ENCODE data around the gene MED25. TPM values are rescaled to one million over a fixed set of nuclear protein-coding genes. Genes with fewer than 3 reads are reported as not detected.

Gene MED25
- total RNA-seq, 2 experiments from 2014 or later: 35.7 to 38.7 TPM

GRCh38 chr19:49837425-49837824 is 19.3 kb downstream of the MED25 start:
- Mint-ChIP-seq H3K27me3 (no peaks in the 10 kb centered on the region), H3K27ac (no peak overlapping the region), H3K9me3 (no peaks in the 10 kb centered on the region), H3K4me1 (ENCODE audit: low read depth) (no peaks in the 10 kb centered on the region), H3K4me3 (no peak overlapping the region), H3K36me3 (ENCODE audit: low read depth) (peaks cover 10% of the 10 kb centered on the region)
- POLR2A ChIA-PET: no interaction called here
- no peak for ATAC-seq
- intact Hi-C loops (cut with micrococcal nuclease): no loop called here
- CTCF ChIA-PET: no interaction called here
- DNase-seq: no peak
- TF ChIP-seq CTCF (IDR thresholded peaks at IDR 0.05): no peak

GRCh38 chr19:49838885-49839588 is 20.9 kb downstream of the MED25 start:
- H3K4me3 Mint-ChIP-seq: no peak overlapping the region
- H3K4me1 Mint-ChIP-seq (ENCODE audit: low read depth): no peaks in the 10 kb centered on the region
- no peaks in the 10 kb centered on the region for H3K9me3 Mint-ChIP-seq
- H3K36me3 Mint-ChIP-seq (ENCODE audit: low read depth): peaks cover 8% of the 10 kb centered on the region
- ATAC-seq (no peak), DNase-seq (no peak)
- CTCF ChIA-PET: interaction anchor here (0.6 kb wide), 1 partner anchor 9 kb away, joined by 3 read pairs; no protein-coding TSS in a partner anchor
- TF ChIP-seq CTCF (IDR thresholded peaks at IDR 0.05): no peak
- POLR2A ChIA-PET: no interaction called here
- no peaks in the 10 kb centered on the region for H3K27me3 Mint-ChIP-seq
- no peak overlapping the region for H3K27ac Mint-ChIP-seq
- intact Hi-C loops (cut with micrococcal nuclease): no loop called here

- no peaks in the 10 kb centered on the region for H3K9me3 Mint-ChIP-seq
- DNase-seq (no peak), ATAC-seq (no peak)
- no peak overlapping the region for H3K4me3 Mint-ChIP-seq
- no peak for TF ChIP-seq CTCF (IDR thresholded peaks at IDR 0.05)
- no peaks in the 10 kb centered on the region for H3K4me1 Mint-ChIP-seq (ENCODE audit: low read depth)
- ChIA-PET CTCF (no interaction called here), POLR2A (no interaction called here)
- peaks cover 8% of the 10 kb centered on the region for H3K36me3 Mint-ChIP-seq (ENCODE audit: low read depth)
- H3K27ac Mint-ChIP-seq: no peak overlapping the region
- no peaks in the 10 kb centered on the region for H3K27me3 Mint-ChIP-seq
- intact Hi-C loops (cut with micrococcal nuclease): no loop called here
Measured at GRCh38 chr19:49839713-49840112, 21.6 kb downstream of the MED25 start.

- Mint-ChIP-seq H3K27me3 (no peaks in the 10 kb centered on the region), H3K9me3 (no peaks in the 10 kb centered on the region), H3K4me3 (no peak overlapping the region), H3K36me3 (ENCODE audit: low read depth) (peaks cover 5% of the 10 kb centered on the region), H3K27ac (no peak overlapping the region), H3K4me1 (ENCODE audit: low read depth) (no peaks in the 10 kb centered on the region)
- CTCF ChIA-PET: no interaction called here
- TF ChIP-seq CTCF (IDR thresholded peaks at IDR 0.05): no peak
- intact Hi-C loops (cut with micrococcal nuclease): no loop called here
- no peak for DNase-seq
- POLR2A ChIA-PET: no interaction called here
- ATAC-seq: no peak
Measured at GRCh38 chr19:49840321-49840720, 22.2 kb downstream of the MED25 start.

GRCh38 chr19:49840736-49841249 is 22.7 kb downstream of the MED25 start:
- ATAC-seq: no peak
- CTCF ChIA-PET: no interaction called here
- no peak for TF ChIP-seq CTCF (IDR thresholded peaks at IDR 0.05)
- Mint-ChIP-seq H3K36me3 (ENCODE audit: low read depth) (peaks cover 5% of the 10 kb centered on the region), H3K27ac (no peak overlapping the region), H3K27me3 (no peaks in the 10 kb centered on the region), H3K4me3 (no peak overlapping the region), H3K9me3 (no peaks in the 10 kb centered on the region), H3K4me1 (ENCODE audit: low read depth) (no peaks in the 10 kb centered on the region)
- no peak for DNase-seq
- intact Hi-C loops (cut with micrococcal nuclease): no loop called here
- POLR2A ChIA-PET: interaction anchor here (0.7 kb wide), 1 partner anchor 10 kb away, joined by 4 read pairs; the partner anchor contains the start of gene PTOV1
